Measurements from ENCODE around the gene GALNT15. TPM values are rescaled to one million over a fixed set of nuclear protein-coding genes. Genes with fewer than 3 reads are reported as not detected.
A peak's percentile ranks its signal among the peaks of the same experiment; 100 is the strongest.

Gene GALNT15
- total RNA-seq, 1 donor from 2014 or later, result 2.5 TPM

GRCh38 chr3:16253601-16254000 is 79.1 kb downstream of the GALNT15 start:
- no peak for DNase-seq

DNA sequence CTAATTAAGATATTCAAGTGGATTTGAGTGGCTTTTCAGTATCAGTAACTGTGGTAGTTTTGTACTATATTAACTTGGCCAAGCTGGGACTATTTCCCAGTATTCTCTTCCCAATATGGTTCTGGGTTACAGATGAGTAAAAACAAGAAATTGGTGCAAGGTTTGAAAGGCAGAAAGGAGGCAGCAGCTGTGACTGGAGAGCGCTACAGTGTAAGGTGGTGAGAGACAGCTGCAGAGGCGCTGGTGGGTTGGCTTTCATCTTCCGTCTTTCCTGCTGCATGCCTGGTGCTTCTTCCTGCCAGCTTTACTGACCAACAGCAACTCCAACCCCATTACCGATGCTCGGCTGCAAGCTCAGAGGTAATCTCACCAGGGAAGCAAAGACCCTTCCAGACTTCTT is 80.4 kb downstream of the GALNT15 start:
- no peak for DNase-seq

- no peak for DNase-seq
Measured at GRCh38 chr3:16255326-16255725, 80.8 kb downstream of the GALNT15 start.

DNA sequence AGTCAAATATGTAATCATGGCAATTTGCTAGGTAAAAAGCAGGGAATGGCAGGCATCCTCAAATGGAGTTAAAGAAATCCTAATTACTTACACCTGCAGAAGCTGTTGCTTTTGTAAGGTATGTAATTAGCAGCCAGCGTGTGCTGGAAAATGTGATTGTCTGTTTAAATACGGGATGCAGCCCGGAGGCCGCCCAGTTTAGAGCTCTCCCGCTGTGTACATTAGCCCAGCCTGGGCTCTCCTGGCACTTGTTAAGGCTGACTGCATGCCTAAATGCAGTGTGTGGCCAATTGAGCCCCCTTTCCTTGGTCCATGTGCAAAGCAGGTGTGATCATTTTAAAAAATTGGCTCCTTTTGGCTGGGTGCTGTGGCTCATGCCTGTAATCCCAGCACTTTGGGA is 81.2 kb downstream of the GALNT15 start:
- DNase-seq, result no peak

GRCh38 chr3:16257309-16257708 is 82.8 kb downstream of the GALNT15 start:
- DNase-seq, result no peak

- DNase-seq, result no peak
Measured at GRCh38 chr3:16258177-16258576, 83.7 kb downstream of the GALNT15 start.

DNA sequence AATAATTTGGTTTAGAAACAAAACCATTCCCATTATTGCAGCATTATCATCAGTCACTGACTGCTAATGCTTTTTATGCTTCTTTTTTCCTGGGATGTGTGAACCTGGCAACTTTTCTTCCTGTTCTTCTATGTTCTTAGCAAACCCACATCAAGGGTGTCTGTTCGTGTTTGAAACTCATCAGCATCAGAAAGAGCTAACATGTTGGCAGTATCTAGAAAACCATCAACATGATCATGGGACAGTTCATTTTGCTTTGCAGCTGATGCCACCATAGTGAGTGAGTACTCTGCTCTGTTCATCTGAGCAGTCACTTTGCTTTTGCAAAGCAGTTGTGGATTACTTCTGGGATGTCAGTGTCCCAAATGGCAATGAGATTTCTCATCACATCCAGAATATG is 84.4 kb downstream of the GALNT15 start:
- DNase-seq, result no peak

GRCh38 chr3:16260046-16260445 is 85.6 kb downstream of the GALNT15 start:
- DNase-seq, result no peak

DNA sequence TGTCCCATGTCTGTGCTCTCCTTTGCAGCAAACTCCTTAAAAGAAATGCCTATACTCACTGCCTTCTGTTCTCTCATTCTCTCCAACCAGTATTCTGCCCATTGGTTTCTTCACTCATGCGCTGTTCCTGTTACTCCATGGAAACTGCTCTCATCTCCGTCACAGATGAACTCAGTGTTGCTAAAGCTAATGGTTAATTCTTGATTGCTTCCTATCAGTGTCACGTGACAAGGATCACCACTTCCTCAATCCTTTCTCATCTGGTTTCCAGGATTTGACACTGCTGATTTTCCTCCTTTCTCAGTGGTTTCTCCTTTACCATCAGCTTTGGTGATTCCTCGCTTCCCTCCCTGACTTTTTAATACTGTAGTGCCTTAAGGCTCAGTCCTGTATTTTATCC is 87.7 kb downstream of the GALNT15 start:
- no peak for DNase-seq

DNA sequence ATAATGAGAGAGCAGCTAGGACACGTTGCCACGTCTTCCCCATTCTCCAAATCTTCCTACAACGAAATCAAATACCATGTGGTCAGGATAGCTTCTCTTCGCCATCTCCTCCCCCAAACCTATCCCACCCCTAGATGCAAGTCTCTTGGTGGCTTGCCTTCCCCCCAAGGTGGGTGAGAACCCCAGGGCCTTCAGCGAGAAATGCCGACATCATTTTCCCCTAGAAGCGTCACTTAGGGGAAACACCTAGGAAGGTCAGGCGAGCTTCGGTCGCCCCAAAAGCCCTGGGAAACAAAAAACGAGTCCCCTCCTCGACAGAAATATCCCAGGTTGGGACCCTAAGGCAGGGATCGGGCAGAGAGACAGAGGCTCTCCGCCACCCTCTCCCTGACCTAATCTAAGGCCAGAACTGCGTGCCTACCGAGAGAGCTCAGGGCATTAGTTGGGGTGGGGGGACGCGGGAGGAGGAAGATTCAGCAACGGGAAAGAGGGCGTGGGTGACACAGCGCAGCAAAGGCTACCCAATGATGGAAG is 89.8 kb downstream of the GALNT15 start:
- no peak for DNase-seq

GRCh38 chr3:16264708-16265454 is 90.4 kb downstream of the GALNT15 start, which contains the start of the genes DPH3 and OXNAD1:
Gene DPH3 (minus strand): TSS chr3:16264943. CDS start chr3:16264876, 67 bp downstream.
Gene OXNAD1 (plus strand): TSS chr3:16265212. CDS start chr3:16270953, 5,741 bp downstream.
- peak; percentile 99 for DNase-seq

GRCh38 chr3:16265455-16265786 is 90.9 kb downstream of the GALNT15 start:
- no peak for DNase-seq

GRCh38 chr3:16266714-16267113 is 92.2 kb downstream of the GALNT15 start:
- no peak for DNase-seq

DNA sequence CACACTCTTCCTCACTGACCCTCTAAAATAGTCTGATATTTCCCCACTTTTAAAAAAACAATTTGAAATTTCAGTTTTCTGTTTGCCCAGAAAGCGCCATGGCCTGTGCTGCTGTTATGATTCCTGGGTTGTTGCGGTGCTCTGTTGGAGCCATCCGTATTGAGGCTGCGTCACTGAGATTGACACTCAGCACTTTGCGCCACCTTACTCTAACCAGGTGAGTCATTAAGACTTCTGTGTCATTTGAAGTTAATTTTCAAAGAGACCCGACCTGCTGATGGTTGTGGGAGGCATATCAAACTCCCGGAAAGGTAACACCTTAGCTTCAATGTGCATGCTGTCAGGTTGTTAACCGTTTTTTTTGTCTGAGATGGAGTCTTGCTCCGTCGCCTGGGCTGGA is 96.4 kb downstream of the GALNT15 start:
- no peak for DNase-seq

GRCh38 chr3:16272588-16272987 is 98.1 kb downstream of the GALNT15 start:
- DNase-seq, result no peak

GRCh38 chr3:16273867-16274266 is 99.4 kb downstream of the GALNT15 start:
- no peak for DNase-seq

DNA sequence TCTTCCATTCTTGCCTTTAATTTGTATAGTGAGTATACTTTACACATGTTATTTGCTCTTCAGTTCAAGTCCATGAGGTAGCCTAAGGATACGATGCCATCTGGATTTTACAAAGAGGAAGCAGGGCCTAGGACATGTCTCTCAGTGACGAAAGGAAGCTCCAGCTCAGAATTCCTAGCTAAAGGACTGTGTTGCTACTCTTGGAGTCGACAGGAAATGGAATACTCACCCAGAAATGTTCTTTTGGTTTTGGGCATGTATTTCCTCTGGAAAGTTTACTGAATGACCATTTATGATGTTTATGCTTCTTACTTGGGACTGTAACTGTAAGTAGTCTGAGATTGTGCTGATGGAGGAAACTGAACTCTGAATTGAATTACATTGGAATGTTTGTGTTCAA is 103.0 kb downstream of the GALNT15 start:
- no peak for DNase-seq

DNA sequence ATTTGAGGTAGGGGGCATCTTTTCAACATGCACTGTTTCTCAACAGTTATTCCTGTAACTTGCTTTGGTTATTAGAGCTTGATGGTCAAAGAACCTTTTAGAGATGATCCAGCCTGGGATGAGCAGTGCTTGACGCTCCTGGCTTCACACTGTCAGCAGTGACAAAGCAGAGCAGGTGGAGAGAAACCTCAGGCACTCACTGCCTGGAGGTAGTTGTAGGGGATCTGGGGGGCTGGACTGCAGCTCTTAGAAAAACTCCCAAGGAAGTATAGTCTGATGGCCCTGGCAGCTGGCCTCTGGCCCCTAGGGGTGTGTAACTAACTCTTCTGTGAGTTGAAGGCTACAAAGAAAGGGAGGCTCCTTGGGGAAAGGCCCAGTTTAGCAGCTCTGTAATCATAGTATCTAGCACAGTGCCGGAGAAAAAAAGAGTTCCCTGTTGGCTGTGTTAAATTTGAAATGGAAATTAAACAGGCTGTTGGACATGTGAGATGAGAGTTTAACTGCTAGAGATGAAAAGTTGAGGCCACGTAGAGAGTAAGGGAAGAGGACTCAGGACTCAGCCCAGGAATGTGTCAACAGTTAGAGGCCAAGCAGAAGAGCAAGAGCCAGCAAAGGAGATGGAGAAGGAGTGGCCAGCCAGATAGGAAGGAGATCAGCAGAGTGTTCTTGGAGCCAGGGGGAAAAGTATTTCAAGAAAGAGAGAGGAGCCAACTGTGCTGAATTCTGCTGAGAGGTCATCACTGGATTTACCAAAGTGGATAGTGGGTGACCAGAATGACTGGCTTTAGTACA is 104.7 kb downstream of the GALNT15 start:
- peak; percentile 37 for DNase-seq

DNA sequence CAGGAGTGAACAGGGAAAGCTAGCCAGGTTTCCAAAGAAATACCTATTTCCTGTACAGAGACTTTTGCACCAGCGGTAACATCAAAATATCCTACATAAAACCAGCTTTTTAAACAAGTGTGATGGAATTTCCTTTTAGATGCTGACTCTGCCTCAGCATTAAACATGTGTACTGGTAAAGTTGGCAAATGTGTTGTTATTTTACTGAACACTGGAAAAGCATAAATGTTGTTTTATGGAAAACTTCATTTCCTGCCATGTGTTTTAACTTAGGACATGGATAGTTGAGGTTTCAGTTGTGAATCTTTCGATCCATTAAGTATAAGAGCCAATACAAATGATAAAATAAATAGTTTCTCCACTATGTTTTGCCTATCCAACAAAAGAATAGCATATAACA is 106.2 kb downstream of the GALNT15 start:
- peak; percentile 86 for DNase-seq

Data from skin of body (tissue), 2 donors.